ELF-1 (cell line): ENCODE data around the gene ZGRF1.
"Not testable (repeated sequence)": the region's sequence is repeated elsewhere in the genome, so short reads cannot be mapped to it uniquely, and the experiment has no call there.

Experiments
- DNase-seq: peaks from one replicate; pipeline ENCODE4 v3.0.0-alpha.2; 2016; ENCODE audit warnings: low read depth, low spot score

ZGRF1 gene

DNA sequence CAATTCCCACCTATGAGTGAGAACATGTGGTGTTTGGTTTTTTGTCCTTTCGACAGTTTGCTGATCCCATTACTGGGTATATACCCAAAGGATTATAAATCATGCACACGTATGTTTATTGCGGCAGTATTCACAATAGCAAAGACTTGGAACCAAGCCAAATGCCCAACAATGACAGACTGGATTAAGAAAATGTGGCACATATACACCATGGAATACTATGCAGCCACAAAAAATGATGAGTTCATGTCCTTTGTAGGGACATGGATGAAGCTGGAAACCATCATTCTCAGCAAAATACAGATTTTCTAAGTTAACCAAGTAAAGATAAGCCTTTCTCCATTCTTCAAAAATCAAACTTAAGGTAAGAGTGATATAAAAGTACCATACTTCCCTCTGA lies 82.4 kb downstream of the ZGRF1 start:
- DNase-seq: not testable (repeated sequence)

GRCh38 chr4:112552668-112553067 lies 84.0 kb downstream of the ZGRF1 start:
- no peak for DNase-seq

DNA sequence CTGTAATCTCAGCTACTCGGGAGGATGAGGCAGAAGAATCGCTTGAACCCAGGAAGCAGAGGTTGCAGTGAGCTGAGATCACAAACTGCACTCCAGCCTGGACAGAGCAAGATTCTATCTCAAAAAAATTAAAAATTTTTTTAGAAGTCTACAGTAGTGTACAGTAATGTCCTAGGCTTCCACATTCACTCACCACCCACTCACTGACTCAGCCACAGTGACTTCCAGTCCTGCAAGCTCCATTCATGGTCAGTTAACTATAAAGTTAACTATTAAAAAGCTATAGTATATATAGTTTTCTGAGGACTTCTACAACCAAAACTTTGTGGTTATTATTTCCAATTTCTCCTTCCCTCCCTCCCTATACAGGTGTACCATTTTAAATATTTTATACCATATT lies 86.0 kb downstream of the ZGRF1 start:
- DNase-seq: no peak

- no peak for DNase-seq
Measured at GRCh38 chr4:112546476-112546875, 90.2 kb downstream of the ZGRF1 start.

DNA sequence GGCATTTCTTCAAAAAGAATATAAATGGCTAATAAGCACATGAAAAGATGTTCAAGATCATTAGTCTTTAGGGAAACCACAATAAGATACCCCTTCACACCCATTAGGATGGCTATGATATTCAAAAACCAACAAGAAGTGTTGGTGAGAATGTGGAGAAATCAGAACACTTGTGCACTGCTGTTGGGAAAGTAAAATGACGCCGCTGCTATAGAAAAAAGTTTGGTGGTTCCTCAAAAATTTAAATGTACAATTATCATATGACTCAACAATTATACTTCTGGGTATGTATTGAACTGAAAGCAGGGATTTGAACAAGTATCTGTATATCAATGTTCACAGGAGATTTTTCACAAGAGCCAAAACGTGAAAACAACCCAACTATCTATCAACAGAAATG lies 91.4 kb downstream of the ZGRF1 start:
- no peak for DNase-seq

- no peak for DNase-seq
Measured at GRCh38 chr4:112540695-112541094, 96.0 kb downstream of the ZGRF1 start.

- no peak for DNase-seq
Measured at GRCh38 chr4:112536123-112536522, 100.6 kb downstream of the ZGRF1 start.

GRCh38 chr4:112532267-112532666 lies 104.4 kb downstream of the ZGRF1 start:
- DNase-seq: no peak

DNA sequence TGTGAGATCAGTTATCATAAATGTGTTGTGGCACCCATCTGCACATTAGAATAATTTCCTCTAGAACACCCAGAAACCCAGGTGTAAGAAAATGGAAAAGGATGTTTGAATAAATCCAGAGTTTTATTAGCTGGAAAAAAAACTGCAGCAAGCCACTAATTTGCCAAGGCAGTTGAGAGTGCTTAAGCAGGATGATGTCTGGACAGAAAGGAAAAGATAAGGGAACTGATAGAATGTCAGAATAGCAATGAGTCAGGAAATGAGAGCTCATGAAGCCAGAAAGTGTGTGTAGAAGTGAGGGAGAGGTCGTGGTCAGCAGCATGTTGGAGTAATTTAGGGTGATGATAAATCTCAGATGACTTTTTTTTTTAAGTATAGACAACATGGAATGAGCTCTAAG lies 105.6 kb downstream of the ZGRF1 start:
- DNase-seq: no peak

- DNase-seq: no peak
Measured at GRCh38 chr4:112526061-112526460, 110.6 kb downstream of the ZGRF1 start.

DNA sequence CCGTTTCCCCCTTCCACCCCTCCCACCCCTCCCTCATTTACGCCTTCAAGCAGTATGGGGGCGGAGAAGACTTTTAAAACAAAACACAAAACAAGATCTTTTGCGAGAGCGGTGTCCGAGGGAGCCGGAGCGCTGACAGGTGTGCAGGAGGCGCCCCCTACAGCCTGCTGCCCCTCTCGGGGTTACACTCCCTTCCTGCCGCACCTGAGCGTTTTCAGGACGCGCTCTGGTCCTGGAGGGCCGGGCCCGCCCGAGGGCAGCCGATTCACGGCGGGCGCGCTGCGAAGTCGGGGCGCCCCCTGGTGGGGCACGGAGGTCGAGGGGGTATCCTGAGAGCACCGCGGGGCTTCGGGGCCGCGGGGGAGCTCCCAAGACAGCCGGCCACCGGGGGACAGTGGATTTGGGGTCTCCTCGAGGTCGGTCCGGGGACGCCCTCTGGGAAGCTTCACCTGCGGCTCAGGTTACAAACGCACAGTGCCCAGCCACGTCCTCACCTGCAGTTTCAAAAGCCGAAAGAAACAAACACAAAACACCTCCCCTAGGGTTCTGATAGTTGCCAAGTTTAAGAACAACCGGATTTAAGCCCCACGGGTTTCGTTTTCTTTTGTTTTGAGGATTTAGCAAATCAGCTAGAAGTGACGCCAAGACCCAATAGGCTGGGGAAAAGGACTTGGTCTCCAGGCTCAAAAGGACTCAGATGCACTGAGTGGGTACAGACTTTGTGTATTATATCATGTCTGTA lies 112.8 kb downstream of the ZGRF1 start:
- peak; percentile 94 for DNase-seq

GRCh38 chr4:112523008-112523721 lies 113.5 kb downstream of the ZGRF1 start:
- peak; percentile 87 for DNase-seq

DNA sequence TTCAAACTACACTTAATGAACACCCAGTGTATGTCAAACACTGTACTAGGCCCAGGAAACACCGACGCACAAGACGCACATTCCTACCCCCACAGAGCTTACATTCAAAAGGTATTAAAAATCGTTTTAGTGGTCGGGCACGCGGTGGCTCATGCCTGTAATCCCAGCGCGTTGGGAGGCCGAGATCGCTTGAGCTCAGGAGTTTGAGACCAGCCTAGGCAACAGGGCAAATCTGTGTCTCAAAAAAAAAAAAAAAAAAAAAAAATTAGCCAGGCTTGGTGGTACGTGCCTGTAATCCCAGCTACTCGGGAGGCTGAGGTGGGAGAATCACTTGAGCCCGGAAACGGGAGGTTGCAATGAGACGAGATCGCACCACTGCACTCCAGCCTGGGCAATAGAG lies 114.3 kb downstream of the ZGRF1 start:
- not testable (repeated sequence) for DNase-seq

DNA sequence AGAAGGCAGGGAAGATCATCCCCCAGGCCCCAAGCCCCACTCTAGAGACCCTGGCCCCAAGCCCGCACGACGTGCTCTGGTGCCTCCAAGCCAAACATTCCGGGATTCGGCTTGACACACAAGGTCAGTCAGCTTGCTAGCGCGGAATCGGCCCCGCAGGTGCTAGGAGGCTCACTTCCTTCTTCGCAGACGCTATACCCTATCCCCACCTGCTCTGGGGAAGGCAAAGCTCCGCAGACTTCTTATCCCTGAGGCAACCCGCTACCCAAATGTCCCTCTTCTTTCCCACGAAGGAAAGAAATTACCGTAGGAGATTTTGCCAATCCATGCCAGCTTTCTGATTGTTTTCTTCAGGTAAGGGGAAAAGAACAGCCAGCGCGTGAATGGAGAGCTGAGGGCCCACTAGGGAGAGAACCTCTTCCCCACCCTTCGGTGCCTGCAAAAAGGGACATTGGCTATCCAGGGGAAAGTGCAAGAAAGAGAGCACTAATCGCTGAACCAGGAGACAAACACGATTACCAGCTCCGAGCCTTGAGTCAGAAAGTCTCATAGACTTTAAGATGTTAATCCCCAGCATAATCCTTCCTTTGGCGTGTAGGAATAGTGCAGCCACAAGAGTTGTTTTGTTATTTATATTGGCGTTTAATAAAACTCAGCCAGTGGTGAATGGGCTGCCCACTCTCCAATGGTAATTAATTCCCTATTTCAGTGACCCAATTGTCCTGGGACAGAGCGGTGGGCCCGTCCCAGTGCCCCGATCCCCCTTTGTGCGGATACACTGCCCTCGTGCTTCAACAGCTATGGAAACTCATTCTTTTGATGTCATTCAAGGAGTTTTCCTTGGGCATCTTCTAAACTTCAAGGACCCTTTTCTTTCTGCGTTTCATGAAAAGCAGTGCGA lies 115.3 kb downstream of the ZGRF1 start:
- peak; percentile 41 for DNase-seq

DNA sequence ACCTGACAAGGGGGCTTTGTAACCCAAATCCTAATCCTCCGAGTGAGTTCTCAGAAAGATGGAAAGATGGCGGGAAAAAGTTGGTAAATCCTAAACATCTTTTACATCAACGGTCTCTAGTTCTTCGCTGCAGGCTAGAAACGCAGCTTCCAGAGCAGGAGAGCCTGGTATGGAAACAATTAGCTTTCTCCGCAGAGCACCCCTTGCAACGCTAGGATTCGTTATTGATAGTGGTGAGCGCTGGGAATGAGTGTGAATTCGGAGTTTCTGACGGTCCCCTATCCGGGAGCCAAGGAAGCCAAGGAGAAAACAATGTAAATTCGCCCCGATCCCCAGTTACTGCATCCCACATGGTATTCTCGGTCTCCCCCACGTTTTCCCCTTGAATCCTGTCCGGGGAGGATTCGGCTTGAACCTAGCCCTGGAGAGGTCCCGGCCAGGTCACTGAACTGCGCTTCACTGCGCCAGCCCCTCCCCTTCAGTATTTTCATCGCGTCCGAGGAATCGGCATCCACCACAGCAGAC lies 116.0 kb downstream of the ZGRF1 start:
- DNase-seq: no peak

DNA sequence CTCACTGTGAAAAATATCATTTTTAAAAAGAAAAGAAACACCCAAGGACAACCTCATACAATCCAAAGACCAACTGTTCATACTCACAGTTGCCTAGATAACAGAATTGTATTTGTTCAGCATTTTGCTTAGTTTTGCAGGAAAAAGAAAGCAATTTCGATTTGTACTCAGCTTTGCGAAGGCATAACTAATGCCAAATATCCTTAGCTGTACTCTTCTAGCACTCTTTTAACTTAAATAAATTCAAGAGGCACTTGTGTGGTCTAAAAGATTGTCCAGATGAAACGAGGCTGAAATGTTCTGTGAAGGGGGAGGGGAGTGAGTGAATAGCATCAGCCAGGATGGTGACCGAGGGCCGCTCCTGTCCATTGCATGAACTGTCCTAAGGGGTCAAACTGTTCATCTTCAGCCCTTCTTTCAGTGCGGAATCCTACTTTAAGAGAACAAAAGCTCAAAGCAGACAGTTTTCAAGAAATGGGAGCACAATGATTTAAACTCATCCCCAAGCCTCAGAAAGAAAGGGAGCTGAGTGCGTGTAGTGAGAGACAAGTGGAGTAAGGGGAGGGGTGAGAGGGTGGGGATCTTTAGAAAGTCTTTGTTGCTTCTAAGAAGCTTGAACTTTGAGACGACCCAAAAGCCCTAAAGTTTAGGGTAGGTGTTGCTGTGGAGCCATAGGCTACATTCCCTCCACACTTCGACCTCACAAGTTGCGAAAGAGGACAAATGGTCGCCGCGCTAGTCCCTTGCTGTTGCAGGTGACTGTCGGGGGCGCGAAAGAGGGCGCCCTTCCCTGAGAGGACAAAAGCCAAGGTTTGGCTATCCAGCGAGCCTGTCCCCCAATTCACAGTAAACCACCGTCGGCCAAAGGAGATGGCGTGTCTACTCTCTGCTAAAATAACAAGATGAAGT lies 116.8 kb downstream of the ZGRF1 start:
- DNase-seq: peak; percentile 44

DNA sequence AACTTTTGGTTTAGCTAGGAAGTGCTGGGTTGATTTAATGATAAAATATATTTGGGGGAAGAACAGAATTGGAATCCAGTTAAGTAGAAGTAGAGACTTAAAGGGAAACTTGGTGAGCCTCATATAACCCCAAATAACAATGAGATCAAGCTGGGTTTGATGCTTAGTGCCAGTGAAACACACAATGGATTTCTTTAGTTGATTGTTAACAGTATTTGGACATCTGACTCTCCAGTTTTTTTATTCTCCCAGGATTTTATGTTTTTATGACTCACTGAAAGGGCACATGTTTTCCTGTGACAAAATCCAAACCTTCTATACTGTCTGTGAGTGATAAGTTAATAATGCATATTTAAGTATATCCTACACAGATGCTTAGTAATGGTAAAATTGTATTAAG lies 118.0 kb downstream of the ZGRF1 start:
- no peak for DNase-seq

GRCh38 chr4:112517911-112518310 lies 118.8 kb downstream of the ZGRF1 start:
- DNase-seq: no peak

GRCh38 chr4:112517067-112517634 lies 119.6 kb downstream of the ZGRF1 start:
- DNase-seq: peak; percentile 65

- peak; percentile 78 for DNase-seq
Measured at GRCh38 chr4:112516471-112517066, 120.1 kb downstream of the ZGRF1 start.
